GM19324 (cell line): ENCODE data around the gene SCGB1A1.

Experiments
- ATAC-seq: cut with Tn5 transposase; IDR thresholded peaks from one replicate; pipeline ENCODE4 v1.9.1; 2021; ENCODE audit warnings: mild to moderate bottlenecking, moderate library complexity; ENCODE audit not compliant: unreplicated experiment, low FRiP score

SCGB1A1 gene

DNA sequence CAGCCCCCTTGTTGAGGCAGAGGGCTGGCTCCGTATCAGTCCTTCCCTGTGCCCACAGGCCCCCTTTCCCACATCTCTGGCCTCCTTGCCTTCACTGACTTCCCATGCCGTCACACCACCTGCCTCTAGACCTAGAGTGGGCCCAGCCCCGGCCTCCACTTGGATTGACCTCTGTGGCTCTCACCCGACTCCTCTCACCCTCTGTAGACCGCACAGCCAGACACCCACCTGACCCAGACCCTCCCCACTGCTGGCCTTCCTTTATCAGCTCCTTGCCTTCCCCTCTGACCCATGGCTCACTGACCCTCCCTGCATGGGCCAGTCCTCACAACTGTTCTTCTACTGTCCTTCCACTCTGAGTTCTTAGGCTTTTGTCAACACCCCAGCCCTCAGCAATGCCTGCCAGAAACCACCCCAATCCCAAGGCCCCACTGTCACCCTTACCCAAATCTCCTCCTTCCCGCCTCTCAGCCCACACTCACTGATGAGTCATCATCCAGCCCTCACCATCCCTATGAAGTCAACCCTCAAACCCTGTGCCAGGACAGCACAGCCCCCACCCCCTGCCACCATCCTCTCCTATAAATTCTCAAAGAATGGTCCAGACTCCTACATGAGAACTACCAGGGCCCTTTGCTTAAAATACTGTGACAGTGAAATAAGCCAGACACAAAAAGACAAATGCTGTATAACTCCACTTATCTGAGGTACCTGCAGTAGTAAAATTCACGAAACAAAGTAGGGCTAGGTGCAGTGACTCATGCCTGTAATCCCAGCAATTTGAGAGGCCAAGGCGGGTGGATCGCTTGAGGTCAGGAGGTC is 53.4 kb downstream of the SCGB1A1 start:
- ATAC-seq = no peak
